Hepatocyte (in vitro differentiated cells): Measurements from ENCODE around the gene RSPO4.

ENCODE experiments used
- EZH2phosphoT487 ChIP-seq: fragments of 200-600 bp; sonication (generic); IDR thresholded peaks from one replicate; pipeline ENCODE4 v1.6.1; 2018; ENCODE audit warnings: antibody characterized with exemption, mild to moderate bottlenecking, low read depth, moderate library complexity; ENCODE audit not compliant: unreplicated experiment, severe bottlenecking
- TF ChIP-seq, protein P1 (sequence below): fragments of 200-600 bp; sonication (generic); IDR thresholded peaks from 2 replicates; pipeline ENCODE4 v1.5.1; 2016; ENCODE audit warnings: antibody characterized with exemption, mild to moderate bottlenecking; ENCODE audit not compliant: poor library complexity

- TF ChIP-seq, protein P1, sequence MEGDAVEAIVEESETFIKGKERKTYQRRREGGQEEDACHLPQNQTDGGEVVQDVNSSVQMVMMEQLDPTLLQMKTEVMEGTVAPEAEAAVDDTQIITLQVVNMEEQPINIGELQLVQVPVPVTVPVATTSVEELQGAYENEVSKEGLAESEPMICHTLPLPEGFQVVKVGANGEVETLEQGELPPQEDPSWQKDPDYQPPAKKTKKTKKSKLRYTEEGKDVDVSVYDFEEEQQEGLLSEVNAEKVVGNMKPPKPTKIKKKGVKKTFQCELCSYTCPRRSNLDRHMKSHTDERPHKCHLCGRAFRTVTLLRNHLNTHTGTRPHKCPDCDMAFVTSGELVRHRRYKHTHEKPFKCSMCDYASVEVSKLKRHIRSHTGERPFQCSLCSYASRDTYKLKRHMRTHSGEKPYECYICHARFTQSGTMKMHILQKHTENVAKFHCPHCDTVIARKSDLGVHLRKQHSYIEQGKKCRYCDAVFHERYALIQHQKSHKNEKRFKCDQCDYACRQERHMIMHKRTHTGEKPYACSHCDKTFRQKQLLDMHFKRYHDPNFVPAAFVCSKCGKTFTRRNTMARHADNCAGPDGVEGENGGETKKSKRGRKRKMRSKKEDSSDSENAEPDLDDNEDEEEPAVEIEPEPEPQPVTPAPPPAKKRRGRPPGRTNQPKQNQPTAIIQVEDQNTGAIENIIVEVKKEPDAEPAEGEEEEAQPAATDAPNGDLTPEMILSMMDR: no peak
- TF ChIP-seq EZH2phosphoT487: no peak
Measured at GRCh38 chr20:1001911-1002681, at the start of gene RSPO4.
